Subcutaneous adipose tissue (tissue), 4 donors: ENCODE results near the gene KCNIP4. TPM values are rescaled to one million over a fixed set of nuclear protein-coding genes. Genes with fewer than 3 reads are reported as not detected.

ENCODE experiments used
- total RNA-seq, 4 donors: library from RNA; depleted of rRNA; stranded (reverse); fragments of >200 nt; gene quantifications; one replicate each; pipeline ENCODE4 v1.1.0, GENCODE V29; 2016
- TF ChIP-seq, protein P1 (sequence below): fragments of 450-650 bp; IDR thresholded peaks from one replicate; pipeline ENCODE4 v1.5.1; 2016; ENCODE audit warnings: low read depth, mild to moderate bottlenecking, control low read depth, antibody characterized with exemption, moderate library complexity

KCNIP4 gene
- total RNA-seq, 4 donors from 2014 or later = 0.34 TPM; not detected in 3

DNA sequence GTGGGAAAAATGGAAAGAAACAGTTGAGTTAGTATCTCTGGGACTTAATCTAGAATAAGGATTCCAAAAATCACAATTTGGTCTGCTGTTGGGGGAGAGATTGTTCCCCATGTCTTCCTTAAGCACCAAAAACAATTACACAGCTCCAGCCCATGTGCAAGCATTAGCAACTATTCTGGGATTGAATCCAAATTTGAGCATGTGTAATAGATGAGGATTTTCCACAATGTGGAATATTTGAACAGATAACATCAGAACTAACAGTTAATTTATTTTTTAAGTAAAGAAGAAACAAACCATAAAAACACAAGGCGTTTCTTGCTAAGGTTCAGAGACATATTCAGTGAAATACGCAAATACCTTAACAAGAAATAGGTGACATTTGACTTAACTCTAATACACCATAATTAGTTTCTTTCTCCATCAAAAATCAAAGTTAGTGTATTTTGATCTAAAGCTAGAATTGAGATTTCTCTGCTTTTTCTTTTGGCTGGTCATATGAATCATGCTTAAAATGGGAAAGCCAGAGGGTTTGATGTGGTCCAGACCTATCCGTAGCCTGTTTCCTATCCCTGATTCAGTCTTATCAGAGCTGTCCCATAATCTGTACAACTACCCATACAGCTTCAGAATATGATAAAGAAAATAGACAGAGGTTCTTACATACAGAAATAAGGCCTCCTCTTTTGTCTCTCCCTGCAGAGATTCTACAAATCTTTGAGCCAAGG lies 834.9 kb downstream of the KCNIP4 start:
- TF ChIP-seq, protein P1, sequence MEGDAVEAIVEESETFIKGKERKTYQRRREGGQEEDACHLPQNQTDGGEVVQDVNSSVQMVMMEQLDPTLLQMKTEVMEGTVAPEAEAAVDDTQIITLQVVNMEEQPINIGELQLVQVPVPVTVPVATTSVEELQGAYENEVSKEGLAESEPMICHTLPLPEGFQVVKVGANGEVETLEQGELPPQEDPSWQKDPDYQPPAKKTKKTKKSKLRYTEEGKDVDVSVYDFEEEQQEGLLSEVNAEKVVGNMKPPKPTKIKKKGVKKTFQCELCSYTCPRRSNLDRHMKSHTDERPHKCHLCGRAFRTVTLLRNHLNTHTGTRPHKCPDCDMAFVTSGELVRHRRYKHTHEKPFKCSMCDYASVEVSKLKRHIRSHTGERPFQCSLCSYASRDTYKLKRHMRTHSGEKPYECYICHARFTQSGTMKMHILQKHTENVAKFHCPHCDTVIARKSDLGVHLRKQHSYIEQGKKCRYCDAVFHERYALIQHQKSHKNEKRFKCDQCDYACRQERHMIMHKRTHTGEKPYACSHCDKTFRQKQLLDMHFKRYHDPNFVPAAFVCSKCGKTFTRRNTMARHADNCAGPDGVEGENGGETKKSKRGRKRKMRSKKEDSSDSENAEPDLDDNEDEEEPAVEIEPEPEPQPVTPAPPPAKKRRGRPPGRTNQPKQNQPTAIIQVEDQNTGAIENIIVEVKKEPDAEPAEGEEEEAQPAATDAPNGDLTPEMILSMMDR = no peak

DNA sequence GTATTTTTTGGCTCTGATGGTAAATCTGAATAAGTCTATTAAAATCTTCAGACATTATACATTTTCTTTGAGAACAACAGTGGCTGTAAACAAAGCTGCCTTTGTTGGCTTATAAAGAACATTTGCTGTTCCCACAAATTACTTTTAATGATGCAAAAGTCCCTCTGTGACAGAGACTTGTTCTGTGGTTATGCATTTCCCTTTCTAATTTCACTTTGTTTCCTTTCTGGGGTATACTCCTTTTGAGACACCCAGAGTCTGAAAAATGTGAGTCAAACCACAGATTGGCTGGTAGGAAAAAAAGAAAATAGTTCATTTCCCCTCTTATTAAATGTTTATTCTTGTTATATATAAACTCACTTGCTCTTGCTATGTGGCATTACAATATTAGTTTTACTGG lies 845.9 kb downstream of the KCNIP4 start:
- TF ChIP-seq, protein P1 = no peak

DNA sequence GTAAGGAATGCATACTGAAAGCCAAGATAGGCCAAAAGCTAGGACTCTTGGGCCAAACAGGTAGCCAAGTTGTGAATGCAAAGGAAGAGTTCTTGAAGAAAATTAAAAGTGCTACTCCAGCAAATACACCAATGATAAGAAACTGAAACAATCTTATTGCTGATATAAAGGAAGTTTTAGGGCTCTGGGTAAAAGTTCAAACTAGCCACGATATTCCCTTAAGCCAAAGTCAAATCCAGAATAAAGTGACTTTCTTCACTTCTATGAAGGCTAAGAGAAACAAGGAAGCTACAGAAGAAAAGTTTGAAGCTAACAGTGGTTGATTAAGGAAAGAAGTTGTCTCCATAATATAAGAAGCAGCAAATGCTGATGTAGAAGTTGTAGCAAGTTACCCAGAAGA lies 850.7 kb downstream of the KCNIP4 start:
- TF ChIP-seq, protein P1 = no peak

DNA sequence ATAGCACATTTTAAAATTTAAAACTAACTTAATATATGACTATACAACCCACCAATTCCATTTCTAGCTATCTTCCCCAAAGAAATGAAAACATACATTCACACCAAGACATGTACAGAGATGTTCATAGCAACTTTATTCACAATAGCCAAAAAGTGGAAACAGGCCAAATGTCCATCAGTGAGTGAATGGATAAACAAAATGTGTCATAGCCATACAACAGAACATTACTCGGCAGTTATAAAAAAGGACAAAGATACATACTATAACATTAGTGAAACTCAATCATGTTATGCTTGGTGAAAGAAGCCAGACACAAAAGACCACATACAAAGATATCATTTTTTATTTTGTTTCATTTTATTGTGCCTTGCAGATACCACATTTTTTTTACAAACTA lies 851.5 kb downstream of the KCNIP4 start:
- TF ChIP-seq, protein P1 = no peak

DNA sequence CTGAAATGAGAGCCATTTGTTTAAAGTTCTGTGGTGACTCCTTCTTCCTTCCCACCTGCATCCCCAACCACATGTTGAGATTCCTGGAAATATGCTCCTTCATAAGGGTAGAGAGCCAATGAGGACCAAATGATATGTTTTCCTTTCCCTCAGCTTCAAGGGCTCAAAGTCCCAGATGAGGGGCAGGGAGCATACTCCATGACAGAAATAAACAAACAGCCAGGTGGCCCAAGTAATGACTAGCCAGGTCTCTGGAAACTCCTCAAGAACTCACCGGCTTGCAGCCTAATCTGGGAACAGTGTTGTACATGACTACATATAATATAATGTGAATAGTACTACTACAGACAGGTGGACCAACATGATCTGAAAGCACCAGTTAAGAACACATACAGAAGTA lies 856.0 kb downstream of the KCNIP4 start:
- TF ChIP-seq, protein P1 = no peak

DNA sequence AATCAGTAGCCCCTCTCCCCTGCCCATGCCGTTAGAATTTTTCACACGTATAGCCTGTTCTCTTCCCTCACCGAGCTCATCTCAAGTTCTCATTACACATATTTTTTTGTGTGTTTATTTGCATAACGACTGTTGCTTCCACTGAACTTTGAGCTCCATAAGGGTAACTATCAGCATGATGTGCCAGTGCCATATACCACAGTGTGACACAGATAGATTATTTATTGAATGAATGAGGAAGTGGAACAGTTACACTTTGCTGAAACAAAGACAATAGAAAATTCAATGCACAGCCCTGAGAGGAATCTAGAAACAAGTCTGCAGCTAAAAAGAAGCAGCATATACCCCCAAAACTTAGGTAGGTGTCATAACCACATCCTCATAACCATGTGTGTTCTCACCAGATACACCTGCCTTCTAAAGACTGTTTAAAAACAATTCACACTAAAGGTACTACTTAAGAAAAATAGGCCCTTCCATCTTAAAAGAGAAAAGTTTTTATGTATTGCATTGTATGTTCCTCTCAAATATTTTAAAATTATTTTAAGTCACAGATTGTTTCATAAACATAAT lies 858.4 kb downstream of the KCNIP4 start:
- TF ChIP-seq, protein P1 = no peak

DNA sequence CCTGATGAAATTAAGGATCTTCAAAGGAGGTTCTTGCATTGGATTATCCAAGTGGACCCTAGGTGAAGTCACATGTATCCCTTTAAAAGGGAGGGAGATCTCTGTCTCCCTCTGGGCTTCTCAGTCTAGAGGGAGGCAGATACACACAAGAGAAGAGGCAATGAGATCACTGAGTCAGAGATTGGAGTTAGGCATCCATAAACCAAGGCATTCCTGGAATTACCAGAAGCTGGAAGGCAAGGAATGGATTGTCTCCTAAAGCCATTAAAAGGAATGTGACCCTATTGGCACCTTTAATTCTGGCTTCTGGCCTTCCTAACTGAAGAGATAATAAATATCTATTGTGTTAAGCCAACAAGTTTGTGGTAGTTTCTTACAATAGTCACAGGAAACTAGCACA lies 865.2 kb downstream of the KCNIP4 start:
- TF ChIP-seq, protein P1 = no peak
